Measurements from ENCODE around the gene ANAPC2. TPM values are rescaled to one million over a fixed set of nuclear protein-coding genes. Genes with fewer than 3 reads are reported as not detected.

Gene ANAPC2
- total RNA-seq, 4 donors from 2014 or later = 10.2 to 12.4 (median 10.8) TPM

DNA sequence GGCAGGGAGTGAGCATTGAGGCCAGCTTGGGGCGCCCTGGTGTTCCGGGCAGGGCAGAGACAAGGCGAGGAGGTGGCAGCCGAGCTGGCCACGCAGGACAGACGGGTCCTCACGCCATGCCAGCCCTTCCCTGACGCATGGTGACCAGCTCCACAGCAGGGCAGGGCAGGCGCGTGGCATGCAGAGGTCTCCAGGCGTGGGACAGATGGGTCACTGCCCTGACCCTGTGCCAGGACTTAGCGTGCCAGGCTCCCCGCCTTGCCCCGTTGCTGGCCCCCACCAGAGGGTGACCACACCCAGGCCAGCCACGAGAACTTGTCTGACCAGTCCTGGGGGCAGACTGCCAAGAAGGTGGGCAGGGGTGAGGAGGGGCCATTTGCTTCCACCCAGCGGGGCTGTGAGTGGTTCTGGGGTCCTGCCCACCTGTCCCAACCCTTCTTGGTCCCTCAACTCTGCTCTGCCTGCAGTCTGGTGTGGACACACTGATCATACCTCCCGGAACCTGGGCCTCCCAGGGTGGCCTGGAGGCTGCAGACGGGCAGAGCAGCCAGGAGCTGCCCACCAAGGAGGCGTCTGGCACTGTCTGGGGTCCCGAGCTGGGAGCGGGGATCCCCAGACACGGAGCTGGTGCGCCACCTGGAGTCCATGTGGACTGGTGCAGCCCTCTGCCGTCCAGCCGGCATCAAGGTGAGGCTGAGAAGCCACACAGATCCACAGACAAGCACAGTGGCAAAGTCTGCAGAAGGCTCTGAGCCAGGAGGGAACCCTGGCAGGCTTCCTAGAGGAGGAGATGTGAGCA, 38.9 kb upstream of the ANAPC2 start, which contains the start of gene RNF224:
RNF224 (plus strand) TSS at position 449 of the 799 bp plus-strand sequence. CDS start 834 bp downstream, outside the sequence.
- H3K4me1 ChIP-seq = peaks cover 8 to 14% of the 10 kb centered on the region in 2 donors
- ATAC-seq (no peak), DNase-seq (peak; percentile 33 to 59)
- peaks cover 28 to 36% (median 31%) of the 10 kb centered on the region in 3 donors for H3K27me3 ChIP-seq
- in situ Hi-C loops (cut with MboI; ENCODE audit: low sequenced_read_pairs in 4 of 4) (loop anchor here in 1 of 4 donors (10.0 kb wide), 1 partner anchor 102 kb away; no protein-coding TSS in a partner anchor), intact Hi-C loops (cut with DNase I; ENCODE audit: low total_unique reads) (loop anchor here (2.0 kb wide), 1 partner anchor 108 kb away; no protein-coding TSS in a partner anchor)
- H3K27ac ChIP-seq = no peak within 1 kb of the TSS
- H3K36me3 ChIP-seq = no peaks in the 10 kb centered on the region
- H3K9me3 ChIP-seq = no peaks in the 10 kb centered on the region
- no peak within 1 kb of the TSS for H3K4me3 ChIP-seq
- TF ChIP-seq, protein P1, sequence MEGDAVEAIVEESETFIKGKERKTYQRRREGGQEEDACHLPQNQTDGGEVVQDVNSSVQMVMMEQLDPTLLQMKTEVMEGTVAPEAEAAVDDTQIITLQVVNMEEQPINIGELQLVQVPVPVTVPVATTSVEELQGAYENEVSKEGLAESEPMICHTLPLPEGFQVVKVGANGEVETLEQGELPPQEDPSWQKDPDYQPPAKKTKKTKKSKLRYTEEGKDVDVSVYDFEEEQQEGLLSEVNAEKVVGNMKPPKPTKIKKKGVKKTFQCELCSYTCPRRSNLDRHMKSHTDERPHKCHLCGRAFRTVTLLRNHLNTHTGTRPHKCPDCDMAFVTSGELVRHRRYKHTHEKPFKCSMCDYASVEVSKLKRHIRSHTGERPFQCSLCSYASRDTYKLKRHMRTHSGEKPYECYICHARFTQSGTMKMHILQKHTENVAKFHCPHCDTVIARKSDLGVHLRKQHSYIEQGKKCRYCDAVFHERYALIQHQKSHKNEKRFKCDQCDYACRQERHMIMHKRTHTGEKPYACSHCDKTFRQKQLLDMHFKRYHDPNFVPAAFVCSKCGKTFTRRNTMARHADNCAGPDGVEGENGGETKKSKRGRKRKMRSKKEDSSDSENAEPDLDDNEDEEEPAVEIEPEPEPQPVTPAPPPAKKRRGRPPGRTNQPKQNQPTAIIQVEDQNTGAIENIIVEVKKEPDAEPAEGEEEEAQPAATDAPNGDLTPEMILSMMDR (IDR thresholded peaks at IDR 0.05 in 4 of 5, conservative IDR thresholded peaks at IDR 0.05 in 1 of 5) = peak; percentile 77 to 92 (median 85)
- no peak for TF ChIP-seq POLR2A (IDR thresholded peaks at IDR 0.05)

GRCh38 chr9:137226338-137227053, 38.1 kb upstream of the ANAPC2 start:
- intact Hi-C loops (cut with DNase I; ENCODE audit: low total_unique reads) = loop anchor here (2.0 kb wide), 1 partner anchor 108 kb away; no protein-coding TSS in a partner anchor
- ATAC-seq (no peak), DNase-seq (no peak)
- Histone ChIP-seq H3K4me1 (peaks cover 8 to 17% of the 10 kb centered on the region in 2 donors), H3K27me3 (peaks cover 28 to 36% (median 31%) of the 10 kb centered on the region in 3 donors), H3K36me3 (no peaks in the 10 kb centered on the region), H3K9me3 (no peaks in the 10 kb centered on the region), H3K27ac (no peak overlapping the region), H3K4me3 (no peak overlapping the region)
- in situ Hi-C loops (cut with MboI; ENCODE audit: low sequenced_read_pairs in 4 of 4) = loop anchor here in 1 of 4 donors (10.0 kb wide), 1 partner anchor 102 kb away; no protein-coding TSS in a partner anchor
- TF ChIP-seq POLR2A (IDR thresholded peaks at IDR 0.05) = no peak

- in situ Hi-C loops (cut with MboI; ENCODE audit: low sequenced_read_pairs in 4 of 4) = loop anchor here in 1 of 4 donors (10.0 kb wide), 1 partner anchor 101 kb away; no protein-coding TSS in a partner anchor
Measured at GRCh38 chr9:137225699-137226331, 37.5 kb upstream of the ANAPC2 start.

GRCh38 chr9:137224830-137225694, 36.7 kb upstream of the ANAPC2 start, which contains the start of gene CYSRT1:
Gene CYSRT1, plus strand, starts transcription at chr9:137225174. Its CDS starts 448 bp downstream, at chr9:137225622.
- ATAC-seq (no peak), DNase-seq (no peak)
- in situ Hi-C loops (cut with MboI; ENCODE audit: low sequenced_read_pairs in 4 of 4) (loop anchor here in 1 of 4 donors (10.0 kb wide), 1 partner anchor 100 kb away; no protein-coding TSS in a partner anchor), intact Hi-C loops (cut with DNase I; ENCODE audit: low total_unique reads) (loop anchor here (5.0 kb wide), 1 partner anchor 42 kb away; no protein-coding TSS in a partner anchor)
- H3K36me3 ChIP-seq = no peaks in the 10 kb centered on the region
- TF ChIP-seq, protein P1 (IDR thresholded peaks at IDR 0.05 in 4 of 5, conservative IDR thresholded peaks at IDR 0.05 in 1 of 5) = no peak
- no peak for TF ChIP-seq POLR2A (IDR thresholded peaks at IDR 0.05)
- peak within 1 kb of the TSS; percentile 87 to 93 (median 90) for H3K27ac ChIP-seq
- no peaks in the 10 kb centered on the region for H3K9me3 ChIP-seq
- peaks cover 8 to 21% of the 10 kb centered on the region in 2 donors for H3K4me1 ChIP-seq
- H3K27me3 ChIP-seq = peaks cover 20 to 25% (median 24%) of the 10 kb centered on the region in 3 donors
- H3K4me3 ChIP-seq = peak within 1 kb of the TSS; percentile 63 to 94 (median 88)

More at GRCh38 chr9:137225699-137226331, 37.5 kb upstream of the ANAPC2 start:
- Histone ChIP-seq H3K9me3 (no peaks in the 10 kb centered on the region), H3K27ac (no peak overlapping the region), H3K36me3 (no peaks in the 10 kb centered on the region), H3K27me3 (peaks cover 27 to 32% (median 27%) of the 10 kb centered on the region in 3 donors), H3K4me1 (peaks cover 8 to 21% of the 10 kb centered on the region in 2 donors), H3K4me3 (no peak overlapping the region)
- TF ChIP-seq, protein P1 (IDR thresholded peaks at IDR 0.05 in 4 of 5, conservative IDR thresholded peaks at IDR 0.05 in 1 of 5) = no peak
- no peak for TF ChIP-seq POLR2A (IDR thresholded peaks at IDR 0.05)
- DNase-seq (no peak), ATAC-seq (no peak)
- intact Hi-C loops (cut with DNase I; ENCODE audit: low total_unique reads) = loop anchor here (2.0 kb wide), 1 partner anchor 107 kb away; no protein-coding TSS in a partner anchor

All from gastrocnemius medialis (tissue), 4 donors.